Stimulated activated naive CD8-positive, alpha-beta T cell treated with anti-CD3 and anti-CD28 coated beads, Interleukin-15, Interleukin-2, amounts not matched to agents 100 ng/mL and 50 ng/mL, for 24 hours (primary cell): ENCODE results near the gene GRIN2D.
A peak's percentile ranks its signal among the peaks of the same experiment; 100 is the strongest.

Experiments
- H3K27ac Mint-ChIP-seq: one replicate; pipeline ENCODE4 v1.8.0; 2021; ENCODE audit warnings: mild to moderate bottlenecking, mixed read lengths
- H3K27me3 Mint-ChIP-seq: one replicate; pipeline ENCODE4 v1.8.0; 2021; ENCODE audit warnings: mixed read lengths
- H3K36me3 Mint-ChIP-seq: one replicate; pipeline ENCODE4 v1.8.0; 2021; ENCODE audit warnings: low read depth, mixed read lengths
- H3K4me1 Mint-ChIP-seq: one replicate; pipeline ENCODE4 v1.8.0; 2021; ENCODE audit warnings: low read depth, mixed read lengths
- H3K4me3 Mint-ChIP-seq: one replicate; pipeline ENCODE4 v1.8.0; 2021; ENCODE audit warnings: mild to moderate bottlenecking, mixed read lengths
- H3K9me3 Mint-ChIP-seq: one replicate; pipeline ENCODE4 v1.8.0; 2021; ENCODE audit warnings: mixed read lengths

Gene GRIN2D

DNA sequence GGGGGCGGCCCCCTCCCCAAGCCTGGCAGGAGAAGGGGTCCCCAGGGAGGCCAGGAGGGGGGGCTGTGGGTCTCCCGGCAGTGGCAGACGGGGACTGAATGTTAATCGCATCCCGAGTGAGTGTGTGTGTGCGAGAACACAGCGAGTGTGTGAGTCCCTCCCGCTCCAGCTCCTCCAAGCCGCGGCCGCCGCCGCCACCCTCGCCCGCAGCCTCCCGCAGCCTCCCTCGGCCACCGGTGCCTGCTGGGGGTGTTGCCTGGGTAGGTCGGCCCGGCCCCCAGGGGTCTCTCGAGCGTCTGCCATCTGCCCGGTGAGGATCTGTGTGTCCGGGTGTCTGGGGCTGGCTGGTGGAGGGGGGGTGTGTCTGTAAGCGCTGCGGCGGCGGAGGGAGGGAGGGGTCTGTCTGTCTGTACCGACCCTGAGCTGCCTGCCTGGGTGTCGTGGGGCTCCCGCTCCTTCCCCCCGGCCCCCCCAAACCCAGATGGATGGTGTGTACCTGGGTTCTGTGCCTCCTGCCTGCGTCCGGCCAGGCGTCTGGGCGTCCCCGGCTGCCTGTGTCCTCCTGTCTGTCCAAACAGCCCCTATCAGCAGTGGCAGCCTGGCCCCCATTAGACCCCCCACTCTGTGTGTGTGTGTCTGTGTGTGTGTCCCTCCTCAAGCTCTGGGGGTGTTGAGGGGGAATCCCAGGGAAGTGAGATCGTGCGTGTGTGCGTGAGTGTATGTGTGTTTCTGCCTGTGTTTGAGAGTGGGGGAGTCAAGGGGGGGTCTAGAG is at the start of gene GRIN2D:
Gene GRIN2D (plus strand): TSS at position 110 of the 772 bp plus-strand sequence. CDS start 4,725 bp downstream, outside the sequence.
- no peak within 1 kb of the TSS for H3K27ac Mint-ChIP-seq
- no peaks in the 10 kb centered on the region for H3K9me3 Mint-ChIP-seq
- peaks cover under 1% of the 10 kb centered on the region for H3K36me3 Mint-ChIP-seq
- peaks cover 18% of the 10 kb centered on the region for H3K4me1 Mint-ChIP-seq
- H3K27me3 Mint-ChIP-seq, result peaks cover 38% of the 10 kb centered on the region
- H3K4me3 Mint-ChIP-seq, result peak within 1 kb of the TSS; percentile 61

GRCh38 chr19:48344892-48345291 is 48.6 kb upstream of the GRIN2D start:
- no peaks in the 10 kb centered on the region for H3K27me3 Mint-ChIP-seq
- no peak overlapping the region for H3K4me3 Mint-ChIP-seq
- peaks cover 3% of the 10 kb centered on the region for H3K36me3 Mint-ChIP-seq
- H3K9me3 Mint-ChIP-seq, result no peaks in the 10 kb centered on the region
- H3K27ac Mint-ChIP-seq, result no peak overlapping the region
- no peaks in the 10 kb centered on the region for H3K4me1 Mint-ChIP-seq

DNA sequence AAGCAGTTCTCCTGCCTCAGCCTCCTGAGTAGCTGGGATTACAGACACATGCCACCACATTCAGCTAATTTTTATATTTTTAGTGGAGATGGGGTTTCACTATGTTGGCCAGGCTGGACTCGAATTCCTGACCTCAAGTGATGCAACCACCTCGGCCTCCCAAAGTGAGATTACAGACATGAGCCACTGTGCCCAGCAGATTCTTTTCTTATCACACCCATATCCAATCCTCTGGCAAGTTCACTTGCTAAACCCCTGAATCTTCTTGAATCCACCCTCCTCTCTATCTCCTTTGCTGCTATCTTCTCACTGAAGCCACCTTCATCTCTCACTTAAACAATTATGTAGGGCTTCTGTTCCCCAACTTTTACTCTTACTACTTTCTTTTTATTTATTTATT is 47.3 kb upstream of the GRIN2D start:
- H3K36me3 Mint-ChIP-seq, result peaks cover 5% of the 10 kb centered on the region
- H3K27ac Mint-ChIP-seq, result no peak overlapping the region
- H3K27me3 Mint-ChIP-seq, result no peaks in the 10 kb centered on the region
- H3K9me3 Mint-ChIP-seq, result no peaks in the 10 kb centered on the region
- H3K4me1 Mint-ChIP-seq, result peaks cover 2% of the 10 kb centered on the region
- no peak overlapping the region for H3K4me3 Mint-ChIP-seq

DNA sequence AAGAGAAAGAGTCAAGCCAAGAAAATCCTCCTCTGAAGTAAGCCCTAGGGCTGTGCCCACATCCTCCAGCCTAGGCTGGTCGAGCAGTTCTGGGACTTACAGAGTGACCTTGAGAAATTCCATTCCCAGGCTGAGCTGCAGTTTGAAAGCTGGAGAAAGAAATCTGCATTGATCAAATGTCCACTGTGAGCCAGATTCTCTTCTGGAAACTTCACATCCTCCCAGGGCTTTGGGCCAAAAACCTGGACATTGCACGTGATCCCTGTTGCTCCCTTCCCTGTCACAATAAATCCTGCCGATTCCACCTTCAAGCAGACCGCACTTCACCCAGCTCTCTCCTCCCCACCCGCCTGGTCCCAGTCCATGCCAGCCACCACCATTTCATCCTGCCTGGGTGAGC is 45.4 kb upstream of the GRIN2D start:
- Mint-ChIP-seq H3K27ac (no peak overlapping the region), H3K9me3 (no peaks in the 10 kb centered on the region), H3K27me3 (no peaks in the 10 kb centered on the region), H3K36me3 (peaks cover 7% of the 10 kb centered on the region), H3K4me3 (no peak overlapping the region), H3K4me1 (peaks cover 3% of the 10 kb centered on the region)

DNA sequence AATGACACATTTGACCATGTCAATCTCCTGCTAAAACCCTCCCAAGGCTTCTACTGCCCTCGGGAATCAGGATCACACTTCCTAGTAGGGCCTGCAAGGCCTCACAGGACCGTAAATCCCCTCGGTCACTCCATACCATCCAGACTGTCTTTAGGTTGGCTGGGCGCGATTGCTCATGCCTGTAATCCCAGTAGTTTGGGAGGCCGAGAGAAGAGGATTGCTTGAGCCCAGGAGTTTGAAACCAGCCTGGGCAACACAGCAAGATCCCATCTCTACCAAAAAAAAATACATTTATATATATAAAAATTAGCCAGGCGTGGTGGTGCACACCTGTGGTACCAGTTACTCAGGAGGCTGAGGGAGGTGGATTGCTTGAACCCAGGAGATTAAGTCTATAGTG is 44.7 kb upstream of the GRIN2D start:
- no peaks in the 10 kb centered on the region for H3K27me3 Mint-ChIP-seq
- no peaks in the 10 kb centered on the region for H3K9me3 Mint-ChIP-seq
- H3K4me1 Mint-ChIP-seq, result peaks cover 3% of the 10 kb centered on the region
- H3K4me3 Mint-ChIP-seq, result no peak overlapping the region
- no peak overlapping the region for H3K27ac Mint-ChIP-seq
- peaks cover 7% of the 10 kb centered on the region for H3K36me3 Mint-ChIP-seq

DNA sequence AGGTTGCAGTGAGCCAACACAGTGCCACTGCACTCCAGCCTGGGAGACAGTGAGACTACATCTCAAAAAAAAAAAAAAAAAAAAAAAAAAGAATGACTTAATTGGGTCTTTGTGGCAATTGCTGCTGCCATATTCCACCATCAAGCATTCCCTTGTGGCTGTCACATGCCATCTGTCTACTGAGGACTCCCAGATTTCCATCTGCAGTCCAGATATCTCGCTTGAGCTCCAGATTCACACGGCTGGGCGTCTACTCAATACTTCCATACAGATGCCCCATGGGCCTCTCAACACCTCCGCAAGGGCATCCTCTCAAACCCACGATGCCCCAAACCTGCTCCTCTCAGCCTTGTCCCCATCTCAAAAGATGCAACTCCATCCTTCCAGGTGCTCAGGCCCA is 42.6 kb upstream of the GRIN2D start:
- H3K27ac Mint-ChIP-seq, result no peak overlapping the region
- peaks cover 3% of the 10 kb centered on the region for H3K4me1 Mint-ChIP-seq
- no peak overlapping the region for H3K4me3 Mint-ChIP-seq
- peaks cover 7% of the 10 kb centered on the region for H3K36me3 Mint-ChIP-seq
- H3K9me3 Mint-ChIP-seq, result no peaks in the 10 kb centered on the region
- no peaks in the 10 kb centered on the region for H3K27me3 Mint-ChIP-seq

DNA sequence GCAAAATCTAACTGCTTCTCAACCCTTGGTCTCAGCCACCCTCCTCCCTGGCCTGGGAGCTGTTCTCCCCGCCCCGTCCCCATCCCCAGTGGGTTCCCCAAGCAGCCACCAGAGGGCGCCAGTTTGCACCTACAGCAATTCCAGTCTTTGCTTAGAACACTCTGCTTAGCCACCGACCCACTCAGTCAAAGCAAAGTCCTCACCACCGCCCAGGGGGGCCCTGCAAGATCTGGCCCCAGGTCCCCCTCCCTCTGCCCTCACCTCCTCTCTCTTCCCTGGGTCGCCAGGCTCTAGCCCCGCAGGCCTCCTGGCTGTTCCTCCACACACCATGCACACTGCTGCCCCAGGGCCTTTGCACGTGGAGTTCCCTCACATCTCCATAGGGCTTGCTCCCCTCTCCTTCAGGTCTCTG is 42.1 kb upstream of the GRIN2D start:
- no peak overlapping the region for H3K27ac Mint-ChIP-seq
- H3K4me1 Mint-ChIP-seq, result peaks cover 3% of the 10 kb centered on the region
- H3K36me3 Mint-ChIP-seq, result peaks cover 7% of the 10 kb centered on the region
- H3K27me3 Mint-ChIP-seq, result no peaks in the 10 kb centered on the region
- H3K9me3 Mint-ChIP-seq, result no peaks in the 10 kb centered on the region
- H3K4me3 Mint-ChIP-seq, result no peak overlapping the region

DNA sequence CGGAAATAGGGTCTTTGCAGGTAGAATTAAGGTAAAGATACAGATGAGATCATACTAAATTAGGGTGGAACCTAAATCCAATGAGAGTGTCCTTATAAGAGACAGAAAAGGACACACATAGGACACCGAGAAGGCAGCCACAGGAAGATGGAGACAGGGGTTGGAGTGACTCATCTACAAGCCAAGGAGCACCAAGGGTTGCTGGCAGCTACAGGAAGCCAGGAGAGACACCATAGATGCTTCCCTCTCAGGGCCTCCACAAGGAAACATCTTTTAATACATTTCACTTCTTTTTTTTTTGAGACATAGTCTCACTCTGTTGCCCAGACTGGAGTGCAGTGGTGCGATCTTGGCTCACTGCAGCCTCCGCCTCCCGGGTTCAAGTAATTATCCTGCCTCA is 39.8 kb upstream of the GRIN2D start:
- Mint-ChIP-seq H3K4me1 (peaks cover 3% of the 10 kb centered on the region), H3K27ac (no peak overlapping the region), H3K9me3 (no peaks in the 10 kb centered on the region), H3K27me3 (no peaks in the 10 kb centered on the region), H3K4me3 (no peak overlapping the region), H3K36me3 (peaks cover 11% of the 10 kb centered on the region)

DNA sequence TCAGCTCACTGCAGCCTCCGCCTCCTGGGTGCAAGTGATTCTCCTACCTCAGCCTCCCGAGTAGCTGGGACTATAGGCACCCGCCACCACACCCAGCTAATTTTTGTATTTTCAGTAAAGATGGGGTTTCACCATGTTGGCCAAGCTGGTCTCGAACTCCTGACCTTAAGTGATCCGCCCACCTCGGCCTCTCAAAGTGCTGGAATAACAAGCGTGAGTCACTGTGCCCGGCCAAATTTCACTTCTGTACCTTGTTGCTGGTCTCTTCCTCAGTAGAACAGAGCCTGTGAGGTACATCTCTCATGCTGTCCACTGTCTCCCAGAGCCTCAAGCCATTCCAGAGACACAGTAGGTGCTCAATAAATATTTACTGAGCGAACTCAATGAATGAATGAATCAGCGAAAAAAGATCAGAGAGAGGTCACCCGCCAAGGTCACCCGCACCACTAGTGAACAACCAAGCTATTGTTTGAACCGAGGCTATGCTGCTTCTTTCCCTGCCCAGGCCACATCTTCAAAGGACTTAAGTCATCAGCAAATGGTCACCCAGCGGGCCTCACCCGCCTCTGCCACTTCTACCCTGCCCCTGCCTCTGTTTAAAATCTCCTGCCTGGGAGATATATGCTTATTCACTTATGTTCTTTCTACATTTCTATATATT is 39.0 kb upstream of the GRIN2D start:
- Mint-ChIP-seq H3K4me1 (peaks cover 3% of the 10 kb centered on the region), H3K4me3 (no peak overlapping the region), H3K27me3 (no peaks in the 10 kb centered on the region), H3K27ac (no peak overlapping the region), H3K36me3 (peaks cover 11% of the 10 kb centered on the region), H3K9me3 (no peaks in the 10 kb centered on the region)

DNA sequence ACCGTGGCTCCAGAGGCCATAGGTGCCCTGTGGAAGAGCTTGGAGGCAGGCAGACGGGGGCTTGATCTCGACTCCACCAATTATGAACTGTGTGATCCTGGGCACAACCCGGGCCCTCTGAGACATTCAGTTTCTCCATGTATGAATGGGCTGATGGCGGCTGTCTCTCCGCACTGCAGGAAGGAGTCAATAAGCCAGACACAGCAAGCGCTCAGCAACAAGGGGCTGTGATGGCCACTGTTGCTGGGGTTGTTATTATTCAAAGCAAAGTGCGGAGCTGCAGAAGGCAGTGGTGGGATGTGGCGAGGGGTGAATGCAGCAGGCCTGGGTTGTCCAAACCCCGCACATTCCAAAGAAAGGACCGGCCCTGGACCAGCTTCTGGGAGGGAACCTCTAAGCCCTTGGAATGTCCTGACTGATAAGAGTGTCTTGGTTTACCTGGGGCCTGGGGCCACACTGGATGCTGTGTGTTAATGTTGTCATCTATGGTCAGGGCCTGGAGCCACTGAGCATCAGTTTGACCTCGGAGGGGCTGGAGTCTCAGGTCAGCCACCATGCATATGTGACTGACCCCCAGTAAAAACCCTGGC is 38.0 kb upstream of the GRIN2D start:
- Mint-ChIP-seq H3K9me3 (no peaks in the 10 kb centered on the region), H3K36me3 (peaks cover 11% of the 10 kb centered on the region), H3K4me1 (peaks cover 3% of the 10 kb centered on the region), H3K27ac (no peak overlapping the region), H3K27me3 (no peaks in the 10 kb centered on the region), H3K4me3 (no peak overlapping the region)

DNA sequence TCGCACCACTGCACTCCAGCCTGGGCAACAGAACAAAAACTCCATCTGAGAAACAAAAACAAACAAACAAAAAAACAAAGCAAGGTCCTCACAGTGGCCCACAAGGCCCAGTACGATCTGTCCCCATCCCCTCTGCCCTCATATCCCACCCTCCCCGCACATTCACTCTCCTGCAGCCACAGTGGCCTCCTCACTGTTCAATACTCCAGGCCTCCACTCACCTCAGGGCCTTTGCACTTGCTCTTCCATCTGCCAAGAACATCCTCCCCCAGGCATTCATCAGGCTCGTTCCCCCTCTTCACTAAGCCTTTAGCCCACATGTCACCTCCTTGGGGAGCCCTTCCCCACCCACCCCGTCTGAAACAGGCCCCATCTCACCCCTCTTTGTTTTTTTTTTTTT is 34.3 kb upstream of the GRIN2D start:
- Mint-ChIP-seq H3K36me3 (peaks cover 7% of the 10 kb centered on the region), H3K27me3 (peaks cover 4% of the 10 kb centered on the region), H3K4me3 (no peak overlapping the region), H3K4me1 (peaks cover 10% of the 10 kb centered on the region), H3K27ac (no peak overlapping the region), H3K9me3 (no peaks in the 10 kb centered on the region)

- Mint-ChIP-seq H3K27me3 (peaks cover 4% of the 10 kb centered on the region), H3K36me3 (peaks cover 7% of the 10 kb centered on the region), H3K9me3 (no peaks in the 10 kb centered on the region), H3K4me1 (peaks cover 17% of the 10 kb centered on the region), H3K27ac (no peak overlapping the region), H3K4me3 (no peak overlapping the region)
These were observed 31.6 kb upstream of the GRIN2D start for GRCh38 chr19:48361912-48362311.

GRCh38 chr19:48362716-48363499 is 30.6 kb upstream of the GRIN2D start:
- peaks cover 4% of the 10 kb centered on the region for H3K27me3 Mint-ChIP-seq
- H3K4me3 Mint-ChIP-seq, result peak overlapping the region; percentile 88
- H3K4me1 Mint-ChIP-seq, result peaks cover 17% of the 10 kb centered on the region
- H3K36me3 Mint-ChIP-seq, result peaks cover 4% of the 10 kb centered on the region
- H3K27ac Mint-ChIP-seq, result peak overlapping the region; percentile 94
- H3K9me3 Mint-ChIP-seq, result no peaks in the 10 kb centered on the region

- H3K4me1 Mint-ChIP-seq, result peaks cover 17% of the 10 kb centered on the region
- peaks cover 4% of the 10 kb centered on the region for H3K27me3 Mint-ChIP-seq
- H3K4me3 Mint-ChIP-seq, result peak overlapping the region; percentile 88
- peak overlapping the region; percentile 94 for H3K27ac Mint-ChIP-seq
- no peaks in the 10 kb centered on the region for H3K9me3 Mint-ChIP-seq
- H3K36me3 Mint-ChIP-seq, result peaks cover 2% of the 10 kb centered on the region
These were observed 30.0 kb upstream of the GRIN2D start for GRCh38 chr19:48363500-48363809.
